OCI-M2 (cell line): ENCODE data around the gene ELMO1.

Experiments used
- DNase-seq: peaks from one replicate; lab custom pipeline; 2025; ENCODE audit not compliant: unreplicated experiment; lab: John Stamatoyannopoulos, UW

ELMO1 gene

DNA sequence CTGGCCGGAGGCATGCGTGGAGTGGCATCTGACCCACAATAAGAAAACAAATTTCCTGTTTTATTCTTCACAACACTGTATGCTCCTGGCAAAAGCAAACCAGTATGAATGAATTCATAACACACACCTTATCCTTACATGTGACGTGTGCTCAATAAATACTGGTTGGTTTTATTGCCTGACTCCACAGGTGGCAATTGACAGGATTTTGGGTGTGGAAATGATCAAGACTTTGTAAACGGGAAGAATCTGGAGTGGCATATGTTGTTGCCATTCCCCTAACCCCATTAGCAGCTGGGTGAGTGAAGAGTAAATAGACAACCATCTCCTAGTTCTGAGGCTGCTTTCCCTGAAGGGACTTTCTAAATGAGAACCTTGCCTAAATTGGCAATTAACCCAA is 508.8 kb downstream of the ELMO1 start:
- DNase-seq: no peak

DNA sequence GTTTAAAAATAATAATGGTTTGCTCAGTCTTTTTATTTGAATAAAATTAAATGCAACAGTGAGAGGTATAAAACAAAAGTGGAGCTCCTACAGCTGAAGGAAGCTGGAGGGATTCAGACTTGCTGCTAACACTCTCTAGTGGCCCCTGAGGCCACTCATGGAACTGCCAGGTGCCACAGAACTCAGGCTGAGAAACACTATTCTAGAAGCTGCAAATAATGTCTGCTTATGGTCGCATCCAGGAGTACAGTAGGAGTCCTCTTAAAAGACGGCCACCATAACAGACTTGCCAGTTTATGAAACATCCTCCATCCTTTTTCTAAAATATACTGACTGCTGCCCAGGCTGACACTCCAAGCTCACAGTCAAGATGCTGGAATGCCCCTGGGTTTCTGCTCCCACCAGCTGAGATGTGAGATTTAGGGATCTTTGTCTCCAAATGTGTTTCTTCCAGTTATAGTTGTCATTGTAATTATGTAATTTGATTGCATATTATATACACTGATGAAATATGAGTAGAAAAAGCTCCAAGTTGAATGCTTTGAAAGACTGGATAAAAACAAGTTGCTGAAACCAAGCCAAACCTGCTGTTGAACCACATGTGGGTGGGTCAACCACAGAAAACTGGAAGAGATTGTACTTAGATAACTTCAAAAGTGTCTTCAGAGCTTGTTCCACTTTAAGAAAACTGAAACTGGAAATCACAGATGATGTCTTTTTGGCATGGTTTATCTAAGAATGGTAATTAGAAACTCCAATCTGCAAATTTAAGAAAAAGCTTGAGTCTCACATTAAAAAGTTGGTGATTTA is 510.7 kb downstream of the ELMO1 start:
- no peak for DNase-seq

GRCh38 chr7:36931892-36932291 is 516.8 kb downstream of the ELMO1 start:
- DNase-seq: no peak

DNA sequence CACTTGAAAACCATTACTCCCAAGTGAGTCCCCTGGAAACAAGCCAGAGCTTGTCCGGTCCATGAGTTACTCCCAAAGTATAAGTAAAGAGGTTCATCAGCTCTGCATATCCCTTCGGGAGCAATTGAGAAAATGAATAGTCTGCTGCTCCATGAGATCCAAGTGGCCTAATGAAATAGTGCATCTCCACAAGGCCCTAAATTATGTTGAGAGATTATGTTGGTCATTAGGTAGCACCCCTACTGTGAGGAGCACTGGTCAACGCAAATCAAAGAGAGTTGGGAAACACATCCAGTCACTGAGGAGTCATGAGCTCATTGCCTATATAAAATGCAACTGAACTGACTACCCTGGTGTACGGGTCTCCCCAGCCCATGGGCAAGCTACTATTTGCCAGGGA is 518.9 kb downstream of the ELMO1 start:
- DNase-seq: no peak

DNA sequence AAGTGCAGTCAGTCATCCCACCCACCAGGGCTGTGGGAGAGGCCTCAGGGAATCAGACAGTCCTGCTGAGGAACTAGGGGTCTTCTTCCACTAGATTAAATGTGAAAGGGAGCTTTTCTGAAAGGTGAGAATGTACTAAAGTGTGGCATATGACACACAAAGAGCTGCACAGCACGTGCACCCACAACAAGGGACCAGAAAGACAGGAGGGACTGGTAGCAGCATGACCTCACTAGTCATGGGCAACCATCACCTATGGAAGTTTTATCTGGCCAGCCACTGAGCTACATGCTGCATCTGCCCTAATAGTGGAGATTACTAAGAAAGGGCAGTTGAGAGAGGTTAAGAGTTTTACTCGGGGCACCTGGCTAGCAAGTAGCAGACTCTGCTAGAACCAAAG is 519.9 kb downstream of the ELMO1 start:
- DNase-seq: no peak

DNA sequence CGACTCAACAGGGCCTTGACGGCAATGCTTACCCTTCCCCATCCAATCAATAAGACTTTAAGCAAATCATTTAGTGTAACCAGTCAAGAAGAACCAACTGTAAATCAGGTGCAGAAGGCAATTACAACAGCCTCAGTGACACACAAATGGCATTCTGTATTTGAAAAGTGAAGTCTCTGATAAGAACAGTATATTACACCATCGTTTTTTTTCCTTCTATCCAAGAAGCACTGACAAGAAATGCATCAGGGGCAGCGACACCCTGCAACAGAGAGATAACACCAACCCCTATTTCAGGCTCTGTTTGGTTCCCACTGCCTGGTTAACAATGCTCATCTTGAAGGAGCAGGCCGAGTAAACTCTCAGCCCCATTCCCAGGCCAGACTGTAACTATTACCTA is 520.4 kb downstream of the ELMO1 start:
- peak; percentile 42 for DNase-seq

GRCh38 chr7:36925691-36926090 is 523.0 kb downstream of the ELMO1 start:
- DNase-seq: no peak

DNA sequence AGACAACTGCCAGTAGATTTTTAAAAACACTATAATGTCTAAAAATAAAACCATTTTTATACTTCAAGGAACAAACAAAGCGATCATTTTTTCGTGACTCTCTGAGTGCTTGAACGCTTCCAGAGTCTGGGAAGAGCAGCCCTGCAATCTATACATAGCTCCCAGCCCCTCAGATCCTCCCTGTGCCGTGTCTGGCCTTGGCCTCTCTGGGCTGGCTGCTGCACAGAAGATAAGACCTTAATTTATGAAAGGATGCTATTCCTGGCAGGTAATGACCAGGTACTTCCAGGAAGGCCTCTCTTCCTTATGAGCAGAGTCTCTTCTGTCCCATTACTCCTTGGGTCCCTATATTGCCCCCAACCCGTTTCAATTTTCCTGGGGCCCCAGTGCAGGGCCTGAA is 523.5 kb downstream of the ELMO1 start:
- no peak for DNase-seq

DNA sequence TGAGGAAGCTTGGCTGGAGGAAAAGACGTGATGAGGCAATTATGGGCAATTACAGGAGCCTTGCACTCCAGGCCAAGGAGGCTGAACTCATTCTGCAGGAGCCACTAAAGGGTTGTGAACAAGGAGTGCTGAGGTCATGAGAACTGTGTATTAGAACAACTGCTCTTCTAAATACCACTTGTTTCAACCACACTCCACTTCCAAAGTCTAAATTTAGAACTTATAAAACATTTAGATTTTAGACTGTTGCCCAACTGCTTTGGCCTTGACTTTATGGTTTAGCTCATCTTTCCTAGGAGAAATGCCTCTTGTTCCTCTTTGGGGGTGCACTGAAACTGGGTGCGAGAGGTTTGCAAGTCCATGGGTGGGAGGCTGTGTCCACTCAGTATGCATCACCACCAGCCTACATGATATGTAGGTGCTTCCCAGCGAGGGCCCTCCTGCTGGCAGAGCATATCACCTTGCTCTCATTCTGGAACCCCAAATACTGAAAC is 524.7 kb downstream of the ELMO1 start:
- DNase-seq: no peak

DNA sequence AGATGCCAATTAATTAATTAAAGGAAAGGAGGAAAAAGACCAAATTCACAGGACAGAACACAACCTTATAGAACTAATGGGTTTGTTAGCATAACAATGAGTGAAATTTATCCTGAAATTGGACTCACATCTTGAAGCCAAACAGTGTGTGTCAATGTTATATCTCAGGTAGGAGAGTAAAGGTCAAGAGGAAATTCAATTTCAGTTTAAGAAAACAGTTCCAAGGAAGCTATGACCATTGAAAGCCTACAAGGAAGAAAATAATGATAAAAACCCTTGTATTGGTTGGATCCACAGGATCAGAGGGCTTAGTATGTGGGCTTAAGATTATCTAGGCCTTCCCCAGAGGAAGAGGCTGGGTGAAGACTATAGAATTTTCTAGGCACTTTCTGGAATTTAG is 525.5 kb downstream of the ELMO1 start:
- no peak for DNase-seq

DNA sequence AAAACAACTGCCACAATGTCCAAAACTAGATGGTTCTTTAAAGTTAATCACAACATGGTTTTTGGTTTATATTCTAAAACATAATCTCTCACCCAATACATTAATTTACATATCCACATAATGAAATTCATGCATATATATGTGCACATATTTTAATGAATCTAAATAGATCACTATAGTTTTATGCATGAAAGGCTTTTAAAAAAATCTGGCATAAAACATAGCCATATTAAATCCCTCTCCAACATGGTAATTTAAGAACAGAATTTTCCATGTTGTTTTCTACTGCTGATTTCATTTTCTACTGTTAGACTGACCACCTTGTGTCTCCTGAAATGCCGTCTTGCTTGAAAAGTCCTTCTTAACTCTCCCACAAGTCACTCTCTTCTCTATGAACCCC is 528.2 kb downstream of the ELMO1 start:
- DNase-seq: no peak

GRCh38 chr7:36919738-36920137 is 528.9 kb downstream of the ELMO1 start:
- DNase-seq: no peak

DNA sequence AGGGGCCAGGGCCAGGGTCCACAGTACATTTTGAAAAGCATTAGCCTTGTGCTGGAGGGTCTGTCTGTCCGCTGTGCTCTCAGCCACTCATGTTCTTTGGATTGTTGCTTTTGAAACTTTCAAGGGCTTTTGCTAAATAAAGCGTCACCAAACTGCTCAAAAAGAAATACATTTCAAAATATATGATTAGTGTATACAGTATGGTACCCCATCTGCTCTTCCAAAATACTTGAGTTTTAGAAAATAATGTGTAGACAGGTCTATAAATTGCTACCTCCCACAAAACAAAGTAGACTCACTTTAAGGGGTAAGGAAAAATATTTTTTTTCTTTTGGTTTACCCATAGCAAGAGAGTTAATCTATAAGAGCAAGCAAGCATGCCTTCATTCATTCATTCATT is 530.1 kb downstream of the ELMO1 start:
- no peak for DNase-seq

- no peak for DNase-seq
These were observed 532.0 kb downstream of the ELMO1 start for GRCh38 chr7:36916619-36917018.

DNA sequence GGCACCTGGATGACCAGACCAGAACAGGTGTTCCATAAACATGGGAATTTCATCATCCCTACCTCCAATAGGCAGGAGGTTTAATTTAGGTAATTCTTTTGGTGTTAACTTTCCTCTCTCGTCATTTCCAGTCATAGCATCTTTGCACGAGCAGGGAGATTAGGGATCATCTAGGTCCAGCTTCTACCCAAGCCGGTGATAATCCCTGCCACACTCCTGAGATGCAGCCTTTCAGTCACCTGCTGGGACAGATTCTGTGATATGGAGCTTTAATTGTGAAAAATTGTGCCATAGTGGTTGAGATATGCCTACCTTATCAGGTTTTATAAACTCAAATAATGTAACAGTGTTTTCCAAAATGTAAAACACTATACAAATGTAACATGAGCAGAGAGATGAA is 532.5 kb downstream of the ELMO1 start:
- DNase-seq: no peak

- DNase-seq: no peak
These were observed 536.9 kb downstream of the ELMO1 start for GRCh38 chr7:36911788-36912187.

- no peak for DNase-seq
These were observed 537.8 kb downstream of the ELMO1 start for GRCh38 chr7:36910859-36911258.

- DNase-seq: no peak
These were observed 538.3 kb downstream of the ELMO1 start for GRCh38 chr7:36910401-36910800.

GRCh38 chr7:36906956-36907635 is 541.6 kb downstream of the ELMO1 start:
- DNase-seq: no peak

DNA sequence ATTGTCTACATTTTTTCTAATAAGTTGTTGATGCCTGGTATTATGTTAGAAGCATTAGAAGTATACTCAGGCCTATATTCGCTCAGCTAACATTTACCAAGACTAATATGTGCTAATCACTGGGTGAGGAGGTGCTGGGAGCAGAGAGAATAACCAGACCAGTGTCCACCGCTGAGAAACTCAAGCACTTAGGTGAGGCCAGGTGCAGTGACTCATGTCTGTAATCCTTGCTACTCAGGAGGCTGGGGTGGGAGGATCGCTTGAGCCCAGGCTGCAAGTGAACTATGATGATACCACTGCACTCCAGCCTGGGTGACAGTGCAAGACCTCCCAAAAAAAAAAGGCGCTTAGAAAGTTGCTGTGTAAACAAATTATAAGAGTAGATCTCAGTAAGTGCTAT is 542.2 kb downstream of the ELMO1 start:
- no peak for DNase-seq

- no peak for DNase-seq
These were observed 542.8 kb downstream of the ELMO1 start for GRCh38 chr7:36905841-36906240.

DNA sequence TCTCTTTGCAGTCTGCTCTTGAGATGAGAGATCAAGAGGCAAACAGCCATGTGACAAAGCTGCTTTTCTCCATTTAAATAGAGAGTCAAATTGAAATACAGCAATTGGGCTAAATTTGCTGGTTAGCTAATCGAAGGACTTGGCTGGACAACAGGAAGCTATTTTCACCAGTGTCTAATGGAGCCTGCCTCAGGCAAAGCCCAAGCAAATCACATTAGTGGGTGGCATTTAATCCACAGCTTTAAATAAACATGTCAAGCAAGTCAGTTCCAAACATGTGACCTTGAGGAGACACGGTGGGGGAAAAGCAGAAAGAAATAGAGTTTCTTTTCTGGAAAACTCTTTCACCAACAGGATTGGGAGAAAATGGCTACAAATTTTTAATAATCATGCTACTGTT is 543.9 kb downstream of the ELMO1 start:
- DNase-seq: no peak

DNA sequence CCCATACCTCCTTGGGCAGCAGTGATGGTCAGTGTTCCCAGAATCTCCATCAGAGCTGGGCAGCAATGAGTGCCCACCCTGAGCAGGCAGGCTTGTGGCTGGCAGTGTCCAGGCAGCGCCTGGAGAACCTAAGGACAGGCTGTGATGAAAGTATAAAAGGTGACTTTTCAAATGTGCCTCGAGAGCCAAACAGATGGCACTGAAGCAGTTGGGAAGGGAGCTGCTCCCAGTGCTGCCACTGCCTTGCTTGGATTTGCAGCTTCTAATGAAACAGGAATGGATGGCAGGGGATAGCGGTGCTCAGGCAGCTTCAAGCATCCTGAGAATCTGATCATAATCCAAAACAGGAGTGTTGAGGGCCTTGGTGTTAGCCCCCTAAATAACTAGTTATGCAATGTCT is 544.6 kb downstream of the ELMO1 start:
- no peak for DNase-seq
